ENCODE measurements around the gene TTI1.

Gene TTI1

GRCh38 chr20:38036366-38036765 lies 3.1 kb upstream of the TTI1 start:
- no peak overlapping the region for H3K4me2 ChIP-seq (ENCODE audit: low read length)
- no peak overlapping the region for H3K4me3 ChIP-seq (ENCODE audit: low read depth, low read length)
- H3K27ac ChIP-seq = no peak overlapping the region
- no peak for TF ChIP-seq CTCF (IDR thresholded peaks at IDR 0.05)
- no peaks in the 10 kb centered on the region for H3K9me3 ChIP-seq (ENCODE audit: control insufficient read depth, low read length)
- H3K4me1 ChIP-seq = peaks cover 16% of the 10 kb centered on the region
- H3K79me2 ChIP-seq = peaks cover 65% of the 10 kb centered on the region
- no peaks in the 10 kb centered on the region for H3K36me3 ChIP-seq (ENCODE audit: control insufficient read depth, insufficient read depth, low read length)
- H3K9ac ChIP-seq = no peak overlapping the region
- no peak overlapping the region for H2AFZ ChIP-seq
- H3K27me3 ChIP-seq (ENCODE audit: control insufficient read depth, insufficient read depth, low read length) = no peaks in the 10 kb centered on the region

- Histone ChIP-seq H3K27ac (no peak overlapping the region), H3K4me3 (ENCODE audit: low read depth, low read length) (no peak overlapping the region), H3K36me3 (ENCODE audit: control insufficient read depth, insufficient read depth, low read length) (no peaks in the 10 kb centered on the region), H3K9ac (peak overlapping the region; percentile 82), H3K9me3 (ENCODE audit: control insufficient read depth, low read length) (no peaks in the 10 kb centered on the region), H3K79me2 (peaks cover 72% of the 10 kb centered on the region), H3K4me1 (peaks cover 16% of the 10 kb centered on the region), H2AFZ (no peak overlapping the region), H3K27me3 (ENCODE audit: control insufficient read depth, insufficient read depth, low read length) (no peaks in the 10 kb centered on the region), H3K4me2 (ENCODE audit: low read length) (peak overlapping the region; percentile 80)
- no peak for TF ChIP-seq CTCF (IDR thresholded peaks at IDR 0.05)
Measured at GRCh38 chr20:38034961-38035360, 1.7 kb upstream of the TTI1 start.

GRCh38 chr20:38034108-38034649 lies 923 bp upstream of the TTI1 start:
- H3K4me3 ChIP-seq (ENCODE audit: low read depth, low read length) = peak overlapping the region; percentile 87
- H2AFZ ChIP-seq = peak overlapping the region; percentile 98
- H3K27me3 ChIP-seq (ENCODE audit: control insufficient read depth, insufficient read depth, low read length) = no peaks in the 10 kb centered on the region
- no peaks in the 10 kb centered on the region for H3K36me3 ChIP-seq (ENCODE audit: control insufficient read depth, insufficient read depth, low read length)
- TF ChIP-seq CTCF (IDR thresholded peaks at IDR 0.05) = no peak
- H3K9ac ChIP-seq = peak overlapping the region; percentile 82
- H3K79me2 ChIP-seq = peaks cover 71% of the 10 kb centered on the region
- H3K27ac ChIP-seq = peak overlapping the region; percentile 94
- peaks cover 16% of the 10 kb centered on the region for H3K4me1 ChIP-seq
- peak overlapping the region; percentile 80 for H3K4me2 ChIP-seq (ENCODE audit: low read length)
- no peaks in the 10 kb centered on the region for H3K9me3 ChIP-seq (ENCODE audit: control insufficient read depth, low read length)

GRCh38 chr20:38032585-38033329 lies 499 bp downstream of the TTI1 start:
- Histone ChIP-seq H3K9me3 (ENCODE audit: control insufficient read depth, low read length) (no peaks in the 10 kb centered on the region), H3K4me3 (ENCODE audit: low read depth, low read length) (peak overlapping the region; percentile 87), H3K27me3 (ENCODE audit: control insufficient read depth, insufficient read depth, low read length) (no peaks in the 10 kb centered on the region), H3K9ac (peak overlapping the region; percentile 22), H3K36me3 (ENCODE audit: control insufficient read depth, insufficient read depth, low read length) (no peaks in the 10 kb centered on the region), H3K4me1 (peaks cover 16% of the 10 kb centered on the region), H3K4me2 (ENCODE audit: low read length) (peak overlapping the region; percentile 80), H3K79me2 (peaks cover 65% of the 10 kb centered on the region), H3K27ac (peak overlapping the region; percentile 94), H2AFZ (peak overlapping the region; percentile 98)
- no peak for TF ChIP-seq CTCF (IDR thresholded peaks at IDR 0.05)

All from parathyroid adenoma (tissue), 2 donors.